ACHN (cell line): ENCODE measurements around the gene NXPH2.
"Not testable (repeated sequence)": the region's sequence is repeated elsewhere in the genome, so short reads cannot be mapped to it uniquely, and the experiment has no call there.

ENCODE experiments used
- DNase-seq: peaks from one replicate; pipeline ENCODE4 v3.0.0-alpha.2; 2015
- in situ Hi-C: cut with HindIII; loops from 2 replicates; pipeline ENCODE4 v1.10.0; 2017; ENCODE audit warnings: low sequenced_read_pairs, low pct_ligation_motif_present, low pct_unique_long_range_greater_than_20kb

Gene NXPH2

DNA sequence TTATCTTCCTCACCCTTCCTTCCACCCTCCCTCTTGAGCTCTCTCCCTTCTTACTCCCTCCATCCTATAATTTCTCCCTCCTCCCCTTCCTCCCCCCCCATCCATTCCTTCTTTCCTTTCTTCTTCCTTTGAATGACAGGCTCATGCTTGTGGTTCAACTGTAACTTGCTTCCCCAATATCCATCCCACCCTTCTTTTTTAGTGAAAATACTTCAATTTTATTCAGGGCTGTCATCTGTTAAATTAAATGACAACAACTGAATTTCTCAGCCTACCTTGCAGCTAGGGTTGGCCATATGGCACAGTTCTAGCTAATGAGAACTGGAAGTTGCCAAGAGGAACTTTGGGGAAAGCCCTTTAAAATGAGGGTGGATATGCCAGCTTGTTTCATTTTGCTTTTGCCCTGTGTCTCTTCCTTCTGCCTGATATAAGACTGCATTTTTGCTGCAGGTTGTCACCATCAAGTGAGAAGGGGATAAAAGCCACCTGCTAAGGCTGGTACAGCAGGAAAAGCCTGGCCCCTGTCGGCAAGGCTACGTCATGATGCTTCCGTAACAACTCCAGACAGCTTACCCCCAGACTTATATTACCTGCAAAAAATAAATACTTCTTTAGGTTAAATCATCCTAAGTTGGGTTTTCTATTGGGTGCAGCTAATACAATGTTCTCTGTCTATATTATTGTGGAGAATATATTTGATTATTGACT is 121.8 kb downstream of the NXPH2 start:
- in situ Hi-C loops = no loop called here
- DNase-seq = no peak

DNA sequence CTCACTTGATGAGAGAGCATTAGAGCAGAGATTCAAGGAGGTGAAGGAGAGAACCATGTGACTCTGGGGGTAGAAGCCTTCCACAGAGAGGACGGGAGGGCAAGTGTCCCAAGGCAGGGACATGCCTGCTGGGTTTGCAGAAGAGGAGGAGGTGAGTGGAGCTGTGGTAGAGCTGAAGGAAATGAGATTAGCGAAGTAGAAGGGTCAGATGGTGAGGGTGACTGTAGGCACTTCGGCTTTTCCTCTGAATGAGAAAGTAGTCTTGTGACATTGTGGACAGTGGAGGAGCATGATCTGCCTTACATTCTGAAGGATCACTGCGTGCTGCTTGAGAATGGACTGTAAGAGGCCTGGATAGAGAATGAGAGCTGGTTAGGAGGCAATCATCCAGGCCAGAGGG is 126.0 kb downstream of the NXPH2 start:
- no peak for DNase-seq
- in situ Hi-C loops = no loop called here

- in situ Hi-C loops = no loop called here
- DNase-seq = no peak
Measured at GRCh38 chr2:138652378-138652777, 127.8 kb downstream of the NXPH2 start.

GRCh38 chr2:138649571-138649970 is 130.6 kb downstream of the NXPH2 start:
- in situ Hi-C loops = no loop called here
- no peak for DNase-seq

DNA sequence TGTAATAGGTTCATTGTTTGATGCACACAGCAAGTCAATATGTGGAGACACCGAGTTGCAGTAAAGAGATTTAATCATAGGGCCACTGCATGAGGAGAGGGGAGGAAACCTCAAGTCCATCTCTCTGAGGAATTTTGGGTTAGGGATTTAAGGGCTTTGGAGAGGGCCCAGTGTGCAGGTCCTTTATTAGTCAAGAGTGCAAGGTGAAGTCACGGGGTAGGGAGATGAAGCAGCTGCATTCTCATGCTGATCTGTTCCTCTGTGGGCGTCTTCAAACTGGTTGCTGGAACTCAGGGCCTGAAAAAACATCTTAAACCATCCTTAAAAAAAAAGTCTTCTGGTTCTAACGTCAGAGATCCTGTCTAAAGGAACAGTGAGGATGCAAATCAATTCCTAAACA is 131.6 kb downstream of the NXPH2 start:
- DNase-seq = no peak
- in situ Hi-C loops = no loop called here

GRCh38 chr2:138644776-138645175 is 135.4 kb downstream of the NXPH2 start:
- in situ Hi-C loops = not testable (repeated sequence)
- DNase-seq = peak; percentile 7

- DNase-seq = no peak
- in situ Hi-C loops = no loop called here
Measured at GRCh38 chr2:138640921-138641676, 139.1 kb downstream of the NXPH2 start.

DNA sequence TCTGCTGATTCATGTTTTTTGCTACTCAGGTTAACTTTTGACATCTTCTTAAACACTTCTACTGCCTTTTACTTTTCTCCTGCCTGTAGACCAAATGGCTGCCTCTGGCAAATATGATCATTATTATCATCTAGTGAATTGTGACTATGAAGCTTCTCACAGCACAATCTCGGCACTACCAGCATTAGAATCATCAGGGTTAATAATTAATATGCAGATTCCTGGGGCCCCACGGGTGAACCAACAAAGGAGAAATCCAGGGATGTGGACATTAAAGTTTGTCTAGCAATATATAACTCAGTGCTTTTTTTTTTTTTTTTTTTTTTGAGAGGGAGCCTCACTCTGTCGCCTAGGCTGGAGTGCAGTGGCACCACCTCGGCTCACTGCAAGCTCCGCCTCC is 142.5 kb downstream of the NXPH2 start:
- in situ Hi-C loops = no loop called here
- peak; percentile 17 for DNase-seq

DNA sequence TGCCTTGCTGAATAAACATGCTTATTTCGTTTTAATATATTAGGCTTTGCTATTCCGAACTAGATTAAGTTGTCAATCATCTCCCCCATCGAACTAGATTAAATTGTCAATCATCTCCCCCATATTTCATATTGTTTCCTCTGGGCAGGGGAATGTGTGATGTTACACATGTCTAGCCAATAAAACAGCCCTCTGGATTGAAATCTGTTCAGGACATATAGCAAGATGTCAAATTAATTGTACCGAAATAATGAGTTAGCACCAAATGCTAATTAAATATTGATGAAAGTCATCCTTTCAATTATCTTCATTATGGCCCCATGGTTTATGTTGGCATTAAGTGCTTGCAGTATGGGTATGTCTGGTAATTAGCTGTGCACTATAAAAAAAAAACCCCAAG is 143.1 kb downstream of the NXPH2 start:
- no peak for DNase-seq
- in situ Hi-C loops = no loop called here

GRCh38 chr2:138633049-138633448 is 147.1 kb downstream of the NXPH2 start:
- no peak for DNase-seq
- in situ Hi-C loops = no loop called here

DNA sequence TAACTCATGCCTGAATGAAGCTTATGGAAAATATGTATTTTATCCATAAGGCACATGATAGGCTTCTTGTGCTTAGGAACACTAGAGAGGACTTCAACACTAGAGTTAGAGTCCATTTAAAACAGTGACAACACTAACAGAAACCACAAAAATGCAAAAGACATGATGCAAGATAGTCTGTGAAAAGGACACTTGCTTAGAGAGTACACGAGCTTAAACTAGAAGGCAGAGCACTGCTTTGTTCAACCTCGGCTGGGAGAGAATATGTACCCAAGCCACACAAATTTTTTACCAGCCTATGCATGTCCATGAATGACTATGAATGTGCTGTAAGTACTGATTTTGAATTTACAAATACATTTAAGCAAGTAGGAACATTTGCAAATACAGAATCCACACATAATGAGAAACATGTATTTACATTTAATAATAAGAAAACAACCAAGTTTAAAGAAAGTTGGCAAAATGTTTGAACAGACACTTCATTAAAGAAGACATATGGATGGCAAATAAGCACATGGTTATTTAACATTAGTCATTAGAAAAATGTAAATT is 148.0 kb downstream of the NXPH2 start:
- in situ Hi-C loops = no loop called here
- DNase-seq = peak; percentile 20

DNA sequence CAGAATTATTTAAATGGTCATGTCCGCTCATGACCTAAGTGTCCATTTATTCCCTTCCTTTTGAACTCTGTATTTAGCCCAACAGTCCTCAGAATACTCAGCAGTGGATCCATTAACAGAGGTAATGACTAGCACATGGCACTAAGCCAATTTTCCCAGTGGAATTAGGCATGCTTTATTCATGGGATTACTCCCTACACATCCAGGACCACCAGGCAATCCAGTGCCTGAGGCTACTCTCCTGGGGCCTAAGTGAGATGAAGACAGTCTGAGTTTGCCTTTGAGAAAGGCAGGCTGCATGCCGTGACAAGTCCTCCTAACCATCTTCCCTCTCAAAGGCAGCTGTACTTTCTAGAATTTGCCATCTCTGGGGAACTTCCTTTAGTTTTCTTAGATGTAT is 150.0 kb downstream of the NXPH2 start:
- in situ Hi-C loops = no loop called here
- DNase-seq = no peak

GRCh38 chr2:138626148-138626547 is 154.0 kb downstream of the NXPH2 start:
- in situ Hi-C loops = no loop called here
- no peak for DNase-seq

GRCh38 chr2:138622613-138623012 is 157.6 kb downstream of the NXPH2 start:
- in situ Hi-C loops = no loop called here

DNA sequence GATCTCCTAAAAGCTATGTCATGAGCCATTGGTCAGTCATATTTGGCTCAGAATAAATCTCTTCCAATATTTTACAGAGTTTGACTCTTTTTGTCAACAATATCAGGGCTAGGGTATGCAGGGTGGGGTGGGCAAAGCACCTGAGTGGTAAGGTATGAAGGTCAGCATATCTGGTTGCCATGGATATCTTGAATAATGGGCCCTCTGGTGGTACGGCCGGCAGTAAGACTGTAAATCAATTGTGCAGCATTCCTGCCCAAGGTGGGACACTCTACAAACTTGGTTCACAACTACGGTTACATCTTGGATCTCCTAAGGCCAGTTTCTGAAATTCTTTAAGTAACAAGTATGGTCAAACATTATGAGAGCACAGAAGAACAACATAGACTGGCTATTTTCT is 159.1 kb downstream of the NXPH2 start:
- in situ Hi-C loops = no loop called here
- no peak for DNase-seq

More at GRCh38 chr2:138622613-138623012, 157.6 kb downstream of the NXPH2 start:
- no peak for DNase-seq

GRCh38 chr2:138620431-138620830 is 159.8 kb downstream of the NXPH2 start:
- in situ Hi-C loops = no loop called here

More at GRCh38 chr2:138620431-138620830, 159.8 kb downstream of the NXPH2 start:
- DNase-seq = no peak
